ENCODE data around the gene CDKN1A. TPM values are rescaled to one million over a fixed set of nuclear protein-coding genes. Genes with fewer than 3 reads are reported as not detected.

The CDKN1A gene
- total RNA-seq, 1 donor: 228 TPM

DNA sequence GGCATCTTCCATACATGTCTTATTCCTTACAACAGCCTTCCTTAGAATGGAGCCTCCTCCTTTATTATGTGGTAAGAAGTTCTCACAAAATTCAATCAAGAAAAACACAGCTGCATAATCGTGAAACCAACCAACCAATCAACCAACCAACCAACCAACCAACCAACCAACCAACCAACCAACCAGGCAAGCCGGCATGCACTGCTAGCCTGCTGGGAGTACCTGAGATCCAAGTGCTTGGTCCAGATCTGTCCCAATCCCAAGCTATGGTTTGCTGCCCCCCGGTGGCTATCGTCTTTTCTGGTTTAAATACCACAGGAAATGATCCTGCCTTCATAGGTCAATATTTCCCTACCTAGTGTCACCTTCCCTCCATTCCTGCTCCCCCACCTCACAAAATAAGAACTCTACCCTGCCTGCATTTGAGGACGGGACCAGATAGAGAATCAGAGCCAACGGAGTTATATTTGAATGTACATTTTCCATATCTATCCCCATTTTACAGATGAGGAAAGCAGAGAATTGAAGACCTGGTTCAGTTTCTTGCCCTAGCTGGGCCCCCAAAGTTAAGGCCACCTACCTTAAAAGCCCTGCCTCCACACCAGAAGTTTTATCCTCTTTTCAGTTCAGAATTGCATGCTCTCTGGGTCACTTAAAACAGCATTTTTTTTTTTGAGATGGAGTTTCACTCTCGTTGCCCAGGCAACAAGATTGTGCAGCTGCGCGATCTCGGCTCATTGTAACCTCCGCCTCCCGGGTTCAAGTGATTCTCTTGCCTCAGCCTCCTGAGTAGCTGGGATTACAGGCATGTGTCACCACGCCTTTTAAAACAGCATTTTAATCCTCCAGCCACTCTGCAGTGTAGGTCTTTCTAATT, 46.2 kb downstream of the CDKN1A start:
- H3K4me1 ChIP-seq (ENCODE audit: insufficient read depth, low read length): peaks cover 39% of the 10 kb centered on the region

DNA sequence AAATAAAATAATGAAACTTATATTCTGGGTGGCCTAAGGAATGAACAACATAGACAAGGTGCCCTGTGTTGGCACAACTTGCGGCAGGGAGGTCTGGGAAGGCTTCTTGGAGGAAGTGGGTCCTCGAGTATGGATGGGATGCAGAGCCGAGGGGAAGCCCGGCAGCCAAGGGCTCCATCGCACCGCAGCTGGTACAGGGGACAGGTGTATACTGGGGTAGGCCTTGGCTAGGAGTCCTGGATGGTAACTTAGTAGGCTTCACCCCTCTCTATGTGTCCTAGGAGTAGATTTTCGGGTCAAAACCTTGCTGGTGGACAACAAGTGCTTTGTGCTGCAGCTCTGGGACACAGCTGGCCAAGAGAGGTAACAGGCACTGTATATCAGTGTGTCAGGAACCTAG, 47.1 kb downstream of the CDKN1A start:
- H3K9me3 ChIP-seq (ENCODE audit: low read depth, low read length): no peaks in the 10 kb centered on the region
- peaks cover 39% of the 10 kb centered on the region for H3K4me1 ChIP-seq (ENCODE audit: insufficient read depth, low read length)
- H3K27me3 ChIP-seq (ENCODE audit: insufficient read depth, low read length): no peaks in the 10 kb centered on the region
- H3K4me3 ChIP-seq (ENCODE audit: low read length): no peak overlapping the region

More for the DNA sequence above, 46.2 kb downstream of the CDKN1A start:
- H3K9me3 ChIP-seq (ENCODE audit: low read depth, low read length): no peaks in the 10 kb centered on the region
- H3K27me3 ChIP-seq (ENCODE audit: insufficient read depth, low read length): no peaks in the 10 kb centered on the region
- H3K4me3 ChIP-seq (ENCODE audit: low read length): no peak overlapping the region

DNA sequence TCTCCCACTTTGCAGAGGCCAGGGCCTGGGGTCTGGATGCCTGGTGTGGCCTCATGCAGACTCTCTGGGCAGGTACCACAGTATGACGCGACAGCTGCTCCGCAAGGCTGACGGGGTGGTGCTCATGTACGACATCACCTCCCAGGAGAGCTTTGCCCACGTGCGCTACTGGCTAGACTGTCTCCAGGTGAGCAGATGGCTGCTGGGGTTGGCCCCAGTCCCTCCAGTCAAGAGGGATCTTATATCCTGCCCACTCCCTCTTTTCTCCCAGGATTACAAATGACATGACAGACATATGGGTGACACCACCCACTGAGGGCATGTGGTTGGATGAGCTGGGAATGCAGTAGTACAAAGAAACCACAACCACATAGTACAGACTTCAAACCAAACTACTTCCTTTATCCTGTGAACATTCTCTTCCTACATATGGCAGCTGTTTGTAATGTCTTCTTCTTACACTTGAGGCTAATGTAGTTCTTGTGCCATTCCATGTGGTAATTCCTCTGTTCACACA, 49.0 kb downstream of the CDKN1A start:
- no peak overlapping the region for H3K4me3 ChIP-seq (ENCODE audit: low read length)
- H3K9me3 ChIP-seq (ENCODE audit: low read depth, low read length): no peaks in the 10 kb centered on the region
- H3K4me1 ChIP-seq (ENCODE audit: insufficient read depth, low read length): peaks cover 39% of the 10 kb centered on the region
- no peaks in the 10 kb centered on the region for H3K27me3 ChIP-seq (ENCODE audit: insufficient read depth, low read length)

DNA sequence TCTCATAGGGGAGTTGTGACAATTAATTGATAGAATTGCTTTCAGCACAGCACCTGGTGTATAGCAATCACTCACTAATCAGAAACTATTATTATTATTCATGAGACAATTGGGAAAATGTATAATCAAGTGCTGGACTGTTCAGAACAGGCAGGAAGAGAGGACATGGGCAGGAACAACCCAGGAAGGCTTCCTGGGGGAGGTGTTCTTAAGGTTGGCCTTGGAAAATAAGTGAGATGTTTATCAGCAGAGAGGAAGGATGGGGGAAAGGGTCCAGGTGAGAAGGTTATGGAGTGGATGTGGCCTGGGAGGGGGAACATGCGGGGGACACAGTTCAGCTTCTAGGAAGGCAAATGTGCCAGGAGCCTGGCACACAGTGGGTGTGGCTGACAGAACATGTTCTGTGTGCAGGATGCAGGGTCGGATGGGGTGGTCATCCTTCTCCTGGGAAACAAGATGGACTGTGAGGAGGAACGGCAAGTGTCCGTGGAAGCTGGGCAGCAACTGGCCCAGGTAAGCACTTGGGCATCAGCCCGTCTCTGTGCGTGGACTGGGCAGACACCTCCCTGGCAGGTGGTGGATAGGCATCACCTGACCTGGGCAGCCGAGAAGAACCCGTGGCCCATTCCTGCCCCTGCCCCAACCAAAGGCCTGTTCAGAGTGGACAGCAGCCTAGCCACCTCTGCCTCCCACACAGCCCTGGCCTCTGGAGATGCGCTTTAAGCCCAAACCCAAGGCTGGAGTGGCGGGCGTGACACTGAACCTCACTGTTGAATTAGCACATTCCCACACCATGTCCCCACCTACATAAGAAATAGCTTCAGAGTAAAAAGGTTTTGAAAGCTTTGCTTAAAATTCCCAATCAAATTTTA, 50.0 kb downstream of the CDKN1A start:
- Histone ChIP-seq H3K27me3 (ENCODE audit: insufficient read depth, low read length) (no peaks in the 10 kb centered on the region), H3K9me3 (ENCODE audit: low read depth, low read length) (no peaks in the 10 kb centered on the region), H3K4me1 (ENCODE audit: insufficient read depth, low read length) (peaks cover 39% of the 10 kb centered on the region), H3K4me3 (ENCODE audit: low read length) (no peak overlapping the region)

GRCh38 chr6:36729161-36729524, 50.6 kb downstream of the CDKN1A start:
- peaks cover 40% of the 10 kb centered on the region for H3K4me1 ChIP-seq (ENCODE audit: insufficient read depth, low read length)
- no peak overlapping the region for H3K4me3 ChIP-seq (ENCODE audit: low read length)
- no peaks in the 10 kb centered on the region for H3K27me3 ChIP-seq (ENCODE audit: insufficient read depth, low read length)
- H3K9me3 ChIP-seq (ENCODE audit: low read depth, low read length): no peaks in the 10 kb centered on the region

DNA sequence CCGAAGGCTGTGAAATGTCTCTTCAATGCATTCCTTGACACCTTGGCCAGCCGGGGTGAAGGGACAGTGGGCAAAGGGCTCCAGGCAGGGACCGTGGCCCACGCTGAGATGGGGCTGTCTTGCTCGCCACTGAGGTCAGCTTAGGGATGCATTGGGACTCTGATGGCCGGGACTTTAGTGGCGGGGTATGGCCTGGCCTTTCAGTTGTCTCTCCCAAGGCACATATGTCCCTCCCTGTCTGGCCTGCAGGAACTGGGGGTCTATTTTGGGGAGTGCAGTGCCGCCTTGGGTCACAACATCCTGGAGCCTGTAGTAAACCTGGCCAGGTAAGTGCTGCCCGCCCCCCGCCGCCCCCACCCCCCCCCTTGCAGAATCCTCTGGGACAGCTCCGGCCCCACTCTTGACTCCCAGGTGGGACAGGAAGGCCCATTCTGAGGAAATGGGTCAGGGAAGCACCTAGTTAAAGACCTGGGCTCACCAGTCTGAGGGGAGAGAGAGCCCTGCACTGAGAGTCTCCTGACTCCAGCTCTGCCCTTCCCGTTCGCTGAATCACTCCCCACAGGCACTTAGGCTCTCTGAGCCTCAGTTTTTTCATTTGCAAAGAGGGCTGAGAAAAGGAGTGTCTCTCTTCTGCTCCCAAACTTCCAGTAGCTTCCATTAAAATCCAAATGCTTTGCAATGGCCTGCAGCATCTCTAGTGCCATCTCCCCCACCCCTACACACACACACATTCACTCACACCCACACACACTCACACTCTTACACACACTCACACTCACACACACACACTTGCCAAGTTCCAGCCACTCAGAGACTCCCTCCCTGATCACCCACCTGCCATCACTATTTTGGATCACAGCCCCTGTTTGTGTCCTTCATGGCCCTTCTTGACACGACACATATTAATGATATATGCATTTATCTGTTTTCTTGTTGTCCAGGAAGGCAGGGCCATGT, 52.2 kb downstream of the CDKN1A start:
- H3K27me3 ChIP-seq (ENCODE audit: insufficient read depth, low read length): no peaks in the 10 kb centered on the region
- no peaks in the 10 kb centered on the region for H3K9me3 ChIP-seq (ENCODE audit: low read depth, low read length)
- H3K4me1 ChIP-seq (ENCODE audit: insufficient read depth, low read length): peaks cover 47% of the 10 kb centered on the region
- no peak overlapping the region for H3K4me3 ChIP-seq (ENCODE audit: low read length)

DNA sequence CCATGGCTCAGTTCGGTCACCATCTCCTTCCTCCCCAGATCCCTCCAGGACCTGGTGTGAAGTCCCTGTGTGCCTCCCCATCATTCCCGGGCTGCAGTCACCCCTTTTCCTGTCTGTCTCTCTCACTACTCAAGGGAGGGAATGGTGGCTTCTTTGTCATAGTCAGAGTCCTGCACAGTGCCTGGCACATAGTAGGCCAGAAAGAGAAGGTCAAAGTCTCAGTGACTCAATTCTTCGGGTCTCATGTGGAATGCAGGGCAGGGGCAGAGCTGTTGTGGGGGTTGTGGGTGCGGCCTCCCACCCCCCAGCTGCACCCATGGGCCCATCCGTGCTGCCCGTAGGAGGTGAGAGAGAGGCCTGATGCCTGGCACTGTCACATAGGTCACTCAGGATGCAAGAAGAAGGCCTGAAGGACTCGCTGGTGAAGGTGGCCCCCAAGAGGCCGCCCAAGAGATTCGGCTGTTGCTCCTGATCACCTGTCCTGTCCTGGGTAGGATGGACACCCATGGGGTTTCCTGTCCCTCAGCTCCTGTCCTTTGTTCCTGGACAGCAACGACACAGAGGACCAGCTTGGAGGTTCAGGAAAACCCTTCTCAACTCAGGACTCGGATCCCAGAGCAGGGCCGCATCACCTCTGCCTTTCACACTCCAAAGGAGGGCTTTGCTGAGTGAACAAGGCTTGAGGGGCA, 53.3 kb downstream of the CDKN1A start:
- no peaks in the 10 kb centered on the region for H3K27me3 ChIP-seq (ENCODE audit: insufficient read depth, low read length)
- H3K4me1 ChIP-seq (ENCODE audit: insufficient read depth, low read length): peaks cover 47% of the 10 kb centered on the region
- no peak overlapping the region for H3K4me3 ChIP-seq (ENCODE audit: low read length)
- no peaks in the 10 kb centered on the region for H3K9me3 ChIP-seq (ENCODE audit: low read depth, low read length)

DNA sequence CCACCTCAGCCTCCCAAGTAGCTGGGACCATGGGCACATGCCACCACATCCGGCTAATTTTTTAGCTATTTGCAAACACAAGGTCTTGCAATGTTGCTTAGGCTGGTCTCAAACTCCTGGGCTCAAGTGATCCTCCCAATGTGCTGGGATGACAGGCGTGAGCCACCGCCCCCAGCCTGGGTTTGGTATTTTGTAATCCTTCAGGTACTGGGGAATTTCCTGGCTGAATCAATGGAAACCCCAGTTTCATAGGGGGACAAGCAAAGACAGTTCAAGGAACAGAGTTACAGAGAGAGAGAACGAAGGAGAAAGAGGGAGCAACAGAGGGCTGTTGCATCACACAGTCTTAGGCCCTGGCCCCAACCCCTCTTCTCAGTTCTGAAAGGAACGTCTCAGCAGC, 54.8 kb downstream of the CDKN1A start:
- Histone ChIP-seq H3K9me3 (ENCODE audit: low read depth, low read length) (no peaks in the 10 kb centered on the region), H3K27me3 (ENCODE audit: insufficient read depth, low read length) (no peaks in the 10 kb centered on the region), H3K4me3 (ENCODE audit: low read length) (no peak overlapping the region), H3K4me1 (ENCODE audit: insufficient read depth, low read length) (peaks cover 32% of the 10 kb centered on the region)

DNA sequence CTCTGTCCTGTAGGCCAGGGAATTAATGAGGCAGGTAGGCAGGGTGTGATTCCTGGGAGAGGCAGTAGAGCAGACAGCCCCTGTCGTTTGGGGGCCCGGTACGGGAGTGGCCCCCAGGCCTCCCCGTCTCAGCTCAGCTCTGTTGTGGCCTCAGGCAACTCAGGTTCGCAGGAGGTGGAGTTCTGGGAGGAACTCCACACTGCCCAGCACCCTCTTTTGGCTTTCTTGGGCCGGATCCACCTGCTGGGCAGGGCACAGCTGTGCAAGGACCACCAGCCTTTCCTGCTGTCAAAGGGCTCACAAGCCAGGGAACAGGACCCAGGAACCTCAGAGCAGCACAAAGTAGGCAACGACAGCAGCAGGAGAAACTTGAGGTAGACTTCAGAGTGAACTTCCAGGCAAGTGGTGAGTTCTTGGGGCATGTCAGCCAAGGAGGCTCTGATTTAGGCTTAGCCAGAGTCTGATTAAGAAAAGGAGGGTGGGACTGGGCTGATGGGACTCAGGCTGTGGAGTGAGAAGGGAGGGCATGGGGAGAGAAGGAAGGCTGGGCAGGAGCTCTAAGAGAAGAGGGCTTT, 56.1 kb downstream of the CDKN1A start:
- no peak overlapping the region for H3K4me3 ChIP-seq (ENCODE audit: low read length)

GRCh38 chr6:36735110-36736071, 56.9 kb downstream of the CDKN1A start:
- no peaks in the 10 kb centered on the region for H3K27me3 ChIP-seq (ENCODE audit: insufficient read depth, low read length)
- H3K9me3 ChIP-seq (ENCODE audit: low read depth, low read length): no peaks in the 10 kb centered on the region
- H3K4me1 ChIP-seq (ENCODE audit: insufficient read depth, low read length): peaks cover 22% of the 10 kb centered on the region
- no peak overlapping the region for H3K4me3 ChIP-seq (ENCODE audit: low read length)

More for the DNA sequence above, 56.1 kb downstream of the CDKN1A start:
- Histone ChIP-seq H3K4me1 (ENCODE audit: insufficient read depth, low read length) (peaks cover 22% of the 10 kb centered on the region), H3K9me3 (ENCODE audit: low read depth, low read length) (no peaks in the 10 kb centered on the region), H3K27me3 (ENCODE audit: insufficient read depth, low read length) (no peaks in the 10 kb centered on the region)
